Measurements from ENCODE around the gene C16orf46. TPM values are rescaled to one million over a fixed set of nuclear protein-coding genes. Genes with fewer than 3 reads are reported as not detected.
A peak's percentile ranks its signal among the peaks of the same experiment; 100 is the strongest.

Gene C16orf46
- total and polyA plus RNA-seq, 9 of the 15 experiments (the other 6 are each of a cell fraction or from before 2014, with no cell fraction given), result 0.10 to 0.98 (median 0.41) TPM; not detected in 1

DNA sequence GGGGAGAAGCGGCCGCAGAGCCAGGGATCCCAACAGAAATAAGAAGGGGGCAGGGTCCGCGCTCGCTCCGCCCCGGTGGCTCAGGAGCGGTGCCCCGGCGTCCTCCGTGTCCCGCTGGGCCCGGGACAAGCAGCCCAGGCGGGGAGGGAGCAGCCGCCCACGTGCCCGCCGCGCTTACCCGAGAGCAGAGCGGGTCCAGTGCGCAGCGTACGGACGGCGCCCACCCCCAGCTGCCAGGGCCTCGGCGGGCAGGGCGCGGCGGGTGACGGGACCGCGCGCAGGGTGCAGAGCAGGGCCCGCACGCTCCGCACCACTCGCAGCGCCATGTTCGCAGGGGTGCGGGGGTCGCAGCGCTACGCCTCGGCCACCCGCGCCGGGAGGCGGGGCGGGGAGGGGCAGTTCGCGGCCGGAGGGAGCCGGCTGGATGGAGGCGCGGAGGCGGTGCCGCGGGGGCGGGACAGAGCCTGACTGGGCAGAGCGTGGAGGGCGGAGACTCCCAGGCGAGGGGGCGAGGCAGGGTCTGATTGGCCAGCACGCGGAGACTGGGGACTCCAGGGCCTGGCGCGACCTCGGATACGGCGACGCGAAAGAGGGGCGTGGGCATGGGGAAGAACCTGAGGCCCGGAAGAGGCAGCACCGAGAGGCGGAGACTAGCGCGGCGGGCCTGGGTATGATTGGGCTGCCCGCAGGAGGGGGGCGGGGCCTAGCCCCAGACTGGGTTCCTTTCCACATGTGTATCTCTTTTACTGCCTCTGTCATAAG, 19.1 kb upstream of the C16orf46 start, which contains the start of gene GCSH (continued):
- TF ChIP-seq, protein P1, sequence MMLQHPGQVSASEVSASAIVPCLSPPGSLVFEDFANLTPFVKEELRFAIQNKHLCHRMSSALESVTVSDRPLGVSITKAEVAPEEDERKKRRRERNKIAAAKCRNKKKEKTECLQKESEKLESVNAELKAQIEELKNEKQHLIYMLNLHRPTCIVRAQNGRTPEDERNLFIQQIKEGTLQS (IDR thresholded peaks at IDR 0.05), result no peak
- TF ChIP-seq, protein P1 (CRISPR knock-in tag; conservative IDR thresholded peaks at IDR 0.05), result no peak
- TF ChIP-seq KAT2B (IDR thresholded peaks at IDR 0.05; ENCODE audit: low read depth, low read length), result no peak
- no peak for TF ChIP-seq ZNF445 (CRISPR knock-in tag; IDR thresholded peaks at IDR 0.05; ENCODE audit: low read depth)
- TF ChIP-seq, protein P2, sequence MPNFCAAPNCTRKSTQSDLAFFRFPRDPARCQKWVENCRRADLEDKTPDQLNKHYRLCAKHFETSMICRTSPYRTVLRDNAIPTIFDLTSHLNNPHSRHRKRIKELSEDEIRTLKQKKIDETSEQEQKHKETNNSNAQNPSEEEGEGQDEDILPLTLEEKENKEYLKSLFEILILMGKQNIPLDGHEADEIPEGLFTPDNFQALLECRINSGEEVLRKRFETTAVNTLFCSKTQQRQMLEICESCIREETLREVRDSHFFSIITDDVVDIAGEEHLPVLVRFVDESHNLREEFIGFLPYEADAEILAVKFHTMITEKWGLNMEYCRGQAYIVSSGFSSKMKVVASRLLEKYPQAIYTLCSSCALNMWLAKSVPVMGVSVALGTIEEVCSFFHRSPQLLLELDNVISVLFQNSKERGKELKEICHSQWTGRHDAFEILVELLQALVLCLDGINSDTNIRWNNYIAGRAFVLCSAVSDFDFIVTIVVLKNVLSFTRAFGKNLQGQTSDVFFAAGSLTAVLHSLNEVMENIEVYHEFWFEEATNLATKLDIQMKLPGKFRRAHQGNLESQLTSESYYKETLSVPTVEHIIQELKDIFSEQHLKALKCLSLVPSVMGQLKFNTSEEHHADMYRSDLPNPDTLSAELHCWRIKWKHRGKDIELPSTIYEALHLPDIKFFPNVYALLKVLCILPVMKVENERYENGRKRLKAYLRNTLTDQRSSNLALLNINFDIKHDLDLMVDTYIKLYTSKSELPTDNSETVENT (CRISPR knock-in tag; IDR thresholded peaks at IDR 0.05), result 0 out of 2 replicates have a peak, but pooled peaks have one; percentile 60
- TF ChIP-seq POLR2AphosphoS5 (IDR thresholded peaks at IDR 0.05; ENCODE audit: control insufficient read depth, insufficient read depth, low read depth, low read length), result 0 out of 2 replicates have a peak, but pooled peaks have one; percentile 44
- TF ChIP-seq, protein P3, sequence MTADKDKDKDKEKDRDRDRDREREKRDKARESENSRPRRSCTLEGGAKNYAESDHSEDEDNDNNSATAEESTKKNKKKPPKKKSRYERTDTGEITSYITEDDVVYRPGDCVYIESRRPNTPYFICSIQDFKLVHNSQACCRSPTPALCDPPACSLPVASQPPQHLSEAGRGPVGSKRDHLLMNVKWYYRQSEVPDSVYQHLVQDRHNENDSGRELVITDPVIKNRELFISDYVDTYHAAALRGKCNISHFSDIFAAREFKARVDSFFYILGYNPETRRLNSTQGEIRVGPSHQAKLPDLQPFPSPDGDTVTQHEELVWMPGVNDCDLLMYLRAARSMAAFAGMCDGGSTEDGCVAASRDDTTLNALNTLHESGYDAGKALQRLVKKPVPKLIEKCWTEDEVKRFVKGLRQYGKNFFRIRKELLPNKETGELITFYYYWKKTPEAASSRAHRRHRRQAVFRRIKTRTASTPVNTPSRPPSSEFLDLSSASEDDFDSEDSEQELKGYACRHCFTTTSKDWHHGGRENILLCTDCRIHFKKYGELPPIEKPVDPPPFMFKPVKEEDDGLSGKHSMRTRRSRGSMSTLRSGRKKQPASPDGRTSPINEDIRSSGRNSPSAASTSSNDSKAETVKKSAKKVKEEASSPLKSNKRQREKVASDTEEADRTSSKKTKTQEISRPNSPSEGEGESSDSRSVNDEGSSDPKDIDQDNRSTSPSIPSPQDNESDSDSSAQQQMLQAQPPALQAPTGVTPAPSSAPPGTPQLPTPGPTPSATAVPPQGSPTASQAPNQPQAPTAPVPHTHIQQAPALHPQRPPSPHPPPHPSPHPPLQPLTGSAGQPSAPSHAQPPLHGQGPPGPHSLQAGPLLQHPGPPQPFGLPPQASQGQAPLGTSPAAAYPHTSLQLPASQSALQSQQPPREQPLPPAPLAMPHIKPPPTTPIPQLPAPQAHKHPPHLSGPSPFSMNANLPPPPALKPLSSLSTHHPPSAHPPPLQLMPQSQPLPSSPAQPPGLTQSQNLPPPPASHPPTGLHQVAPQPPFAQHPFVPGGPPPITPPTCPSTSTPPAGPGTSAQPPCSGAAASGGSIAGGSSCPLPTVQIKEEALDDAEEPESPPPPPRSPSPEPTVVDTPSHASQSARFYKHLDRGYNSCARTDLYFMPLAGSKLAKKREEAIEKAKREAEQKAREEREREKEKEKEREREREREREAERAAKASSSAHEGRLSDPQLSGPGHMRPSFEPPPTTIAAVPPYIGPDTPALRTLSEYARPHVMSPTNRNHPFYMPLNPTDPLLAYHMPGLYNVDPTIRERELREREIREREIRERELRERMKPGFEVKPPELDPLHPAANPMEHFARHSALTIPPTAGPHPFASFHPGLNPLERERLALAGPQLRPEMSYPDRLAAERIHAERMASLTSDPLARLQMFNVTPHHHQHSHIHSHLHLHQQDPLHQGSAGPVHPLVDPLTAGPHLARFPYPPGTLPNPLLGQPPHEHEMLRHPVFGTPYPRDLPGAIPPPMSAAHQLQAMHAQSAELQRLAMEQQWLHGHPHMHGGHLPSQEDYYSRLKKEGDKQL (CRISPR knock-in tag; IDR thresholded peaks at IDR 0.05; ENCODE audit: borderline replicate concordance), result no peak
- TF ChIP-seq DPF2 (IDR thresholded peaks at IDR 0.05), result no peak
- TF ChIP-seq RBM15 (IDR thresholded peaks at IDR 0.05; ENCODE audit: insufficient read depth, low read length), result no peak
- TF ChIP-seq ZNF23 (CRISPR knock-in tag; IDR thresholded peaks at IDR 0.05), result no peak
- TF ChIP-seq, protein P4, sequence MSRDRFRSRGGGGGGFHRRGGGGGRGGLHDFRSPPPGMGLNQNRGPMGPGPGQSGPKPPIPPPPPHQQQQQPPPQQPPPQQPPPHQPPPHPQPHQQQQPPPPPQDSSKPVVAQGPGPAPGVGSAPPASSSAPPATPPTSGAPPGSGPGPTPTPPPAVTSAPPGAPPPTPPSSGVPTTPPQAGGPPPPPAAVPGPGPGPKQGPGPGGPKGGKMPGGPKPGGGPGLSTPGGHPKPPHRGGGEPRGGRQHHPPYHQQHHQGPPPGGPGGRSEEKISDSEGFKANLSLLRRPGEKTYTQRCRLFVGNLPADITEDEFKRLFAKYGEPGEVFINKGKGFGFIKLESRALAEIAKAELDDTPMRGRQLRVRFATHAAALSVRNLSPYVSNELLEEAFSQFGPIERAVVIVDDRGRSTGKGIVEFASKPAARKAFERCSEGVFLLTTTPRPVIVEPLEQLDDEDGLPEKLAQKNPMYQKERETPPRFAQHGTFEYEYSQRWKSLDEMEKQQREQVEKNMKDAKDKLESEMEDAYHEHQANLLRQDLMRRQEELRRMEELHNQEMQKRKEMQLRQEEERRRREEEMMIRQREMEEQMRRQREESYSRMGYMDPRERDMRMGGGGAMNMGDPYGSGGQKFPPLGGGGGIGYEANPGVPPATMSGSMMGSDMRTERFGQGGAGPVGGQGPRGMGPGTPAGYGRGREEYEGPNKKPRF (IDR thresholded peaks at IDR 0.05; ENCODE audit: low read depth, low read length), result no peak
- TF ChIP-seq, protein P5, sequence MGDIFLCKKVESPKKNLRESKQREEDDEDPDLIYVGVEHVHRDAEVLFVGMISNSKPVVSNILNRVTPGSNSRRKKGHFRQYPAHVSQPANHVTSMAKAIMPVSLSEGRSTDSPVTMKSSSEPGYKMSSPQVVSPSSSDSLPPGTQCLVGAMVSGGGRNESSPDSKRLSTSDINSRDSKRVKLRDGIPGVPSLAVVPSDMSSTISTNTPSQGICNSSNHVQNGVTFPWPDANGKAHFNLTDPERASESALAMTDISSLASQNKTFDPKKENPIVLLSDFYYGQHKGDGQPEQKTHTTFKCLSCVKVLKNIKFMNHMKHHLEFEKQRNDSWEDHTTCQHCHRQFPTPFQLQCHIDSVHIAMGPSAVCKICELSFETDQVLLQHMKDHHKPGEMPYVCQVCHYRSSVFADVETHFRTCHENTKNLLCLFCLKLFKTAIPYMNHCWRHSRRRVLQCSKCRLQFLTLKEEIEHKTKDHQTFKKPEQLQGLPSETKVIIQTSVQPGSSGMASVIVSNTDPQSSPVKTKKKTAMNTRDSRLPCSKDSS (IDR thresholded peaks at IDR 0.05; ENCODE audit: low read depth, partially characterized antibody), result no peak
- TF ChIP-seq CHD1 (IDR thresholded peaks at IDR 0.05; ENCODE audit: low read length), result peak; percentile 1
